ENCODE data around the gene BEND2. TPM values are rescaled to one million over a fixed set of nuclear protein-coding genes. Genes with fewer than 3 reads are reported as not detected.

The BEND2 gene
- total and polyA plus RNA-seq, 2 of the 8 experiments (the other 6 are each of a cell fraction or from before 2014, with no cell fraction given) = not detected

GRCh38 chrX:18151157-18151556, 69.5 kb downstream of the BEND2 start (continued):
- TF ChIP-seq CHD7 (IDR thresholded peaks at IDR 0.05; ENCODE audit: insufficient replicate concordance, low read length) (no peak), MAX (IDR thresholded peaks at IDR 0.05) (no peak), SP1 (IDR thresholded peaks at IDR 0.05; ENCODE audit: low read depth, low read length) (no peak), EP300 (IDR thresholded peaks at IDR 0.05; ENCODE audit: borderline replicate concordance in 1 of 2, low read depth in 2 of 2, low read length in 2 of 2) (no peak), RBBP5 (IDR thresholded peaks at IDR 0.05; ENCODE audit: borderline replicate concordance, low read depth, low read length) (no peak), HDAC6 (IDR thresholded peaks at IDR 0.05; ENCODE audit: low read depth, low read length) (no peak), CBX8 (IDR thresholded peaks at IDR 0.05; ENCODE audit: borderline replicate concordance, low read depth, low read length) (no peak), RNF2 (IDR thresholded peaks at IDR 0.05; ENCODE audit: borderline replicate concordance, low read depth, low read length, missing control alignments, poor library complexity, severe bottlenecking) (no peak), SAP30 (IDR thresholded peaks at IDR 0.05; ENCODE audit: insufficient read depth, insufficient replicate concordance, low read length) (no peak), TCF12 (IDR thresholded peaks at IDR 0.05; ENCODE audit: low read depth, low read length) (no peak), NRF1 (IDR thresholded peaks at IDR 0.05; ENCODE audit: low read depth, low read length) (no peak)

Measured in H1 (cell line).